Activated CD4-positive, alpha-beta T cell treated with anti-CD3 and anti-CD28 coated beads, Interleukin-10, Interleukin-2, amounts not matched to agents 100 ng/mL and 50 ng/mL, durations not matched to agents 16 hours and 8 hours (primary cell): ENCODE results near the gene RSPRY1.

Experiments used
- DNase-seq: peaks from one replicate; pipeline ENCODE4 v3.0.0-alpha.2; 2020

RSPRY1 gene

GRCh38 chr16:57225978-57226377 is 39.8 kb downstream of the RSPRY1 start:
- DNase-seq, result no peak

- DNase-seq, result no peak
Measured at GRCh38 chr16:57226701-57227621, 40.8 kb downstream of the RSPRY1 start.

GRCh38 chr16:57229079-57229478 is 43.0 kb downstream of the RSPRY1 start:
- DNase-seq, result no peak

GRCh38 chr16:57231821-57232350 is 45.8 kb downstream of the RSPRY1 start:
- DNase-seq, result no peak

GRCh38 chr16:57233944-57234706 is 48.0 kb downstream of the RSPRY1 start:
- DNase-seq, result no peak

- no peak for DNase-seq
Measured at GRCh38 chr16:57234707-57235092, 48.6 kb downstream of the RSPRY1 start.

- DNase-seq, result peak; percentile 75
Measured at GRCh38 chr16:57235128-57236021, 49.2 kb downstream of the RSPRY1 start.

GRCh38 chr16:57236022-57236350 is 49.9 kb downstream of the RSPRY1 start:
- DNase-seq, result no peak

- DNase-seq, result no peak
Measured at GRCh38 chr16:57238682-57239081, 52.6 kb downstream of the RSPRY1 start.

- DNase-seq, result peak; percentile 44
Measured at GRCh38 chr16:57239107-57239506, 53.0 kb downstream of the RSPRY1 start.

- no peak for DNase-seq
Measured at GRCh38 chr16:57240851-57241250, 54.7 kb downstream of the RSPRY1 start.

GRCh38 chr16:57242650-57243049 is 56.5 kb downstream of the RSPRY1 start:
- DNase-seq, result no peak

GRCh38 chr16:57244463-57244766 is 58.3 kb downstream of the RSPRY1 start:
- no peak for DNase-seq

GRCh38 chr16:57244767-57245471 is 58.8 kb downstream of the RSPRY1 start, which contains the start of gene ARL2BP:
Gene ARL2BP, plus strand, starts transcription at chr16:57245259. Its CDS starts 109 bp downstream, at chr16:57245368.
- peak; percentile 98 for DNase-seq

- DNase-seq, result peak; percentile 29
Measured at GRCh38 chr16:57245472-57246113, 59.5 kb downstream of the RSPRY1 start.

GRCh38 chr16:57251352-57251751 is 65.2 kb downstream of the RSPRY1 start:
- no peak for DNase-seq

- DNase-seq, result no peak
Measured at GRCh38 chr16:57252148-57252721, 66.1 kb downstream of the RSPRY1 start.

- DNase-seq, result no peak
Measured at GRCh38 chr16:57253466-57253865, 67.3 kb downstream of the RSPRY1 start.

GRCh38 chr16:57255686-57256415 is 69.7 kb downstream of the RSPRY1 start:
- no peak for DNase-seq

- DNase-seq, result no peak
Measured at GRCh38 chr16:57256601-57257395, 70.7 kb downstream of the RSPRY1 start.
